Measurements from ENCODE around the gene TEAD1.

TEAD1 gene

DNA sequence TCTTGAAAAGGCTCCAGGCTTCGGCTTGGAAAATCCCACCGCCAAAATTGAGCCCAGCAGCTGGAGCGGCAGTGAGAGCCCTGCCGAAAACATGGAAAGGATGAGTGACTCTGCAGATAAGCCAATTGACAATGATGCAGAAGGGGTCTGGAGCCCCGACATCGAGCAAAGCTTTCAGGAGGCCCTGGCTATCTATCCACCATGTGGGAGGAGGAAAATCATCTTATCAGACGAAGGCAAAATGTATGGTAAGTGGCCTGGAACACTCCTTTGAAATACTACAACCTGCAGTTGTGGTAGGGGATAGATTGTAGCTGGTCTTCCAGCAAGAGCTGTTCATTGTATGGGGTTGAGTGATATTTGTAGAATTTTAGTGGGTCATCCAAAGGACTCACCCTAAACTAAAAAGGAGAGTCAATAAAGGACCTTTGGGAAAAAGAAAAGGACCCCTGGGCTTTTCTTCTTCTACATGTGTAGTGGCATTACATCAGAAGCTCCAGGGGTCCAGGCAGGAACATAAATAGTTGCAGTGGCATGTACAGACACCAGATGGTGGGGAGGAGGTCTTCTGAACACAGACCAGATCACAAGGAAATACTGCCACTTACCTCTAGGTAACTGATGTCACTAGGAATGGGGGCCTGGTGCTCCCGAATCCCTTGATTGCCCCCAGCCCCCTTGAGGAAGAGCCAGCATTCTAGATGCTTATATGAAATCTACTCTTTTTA lies 90.1 kb downstream of the TEAD1 start:
- DNase-seq (ENCODE audit: low read depth in 2 of 2): no peak

DNA sequence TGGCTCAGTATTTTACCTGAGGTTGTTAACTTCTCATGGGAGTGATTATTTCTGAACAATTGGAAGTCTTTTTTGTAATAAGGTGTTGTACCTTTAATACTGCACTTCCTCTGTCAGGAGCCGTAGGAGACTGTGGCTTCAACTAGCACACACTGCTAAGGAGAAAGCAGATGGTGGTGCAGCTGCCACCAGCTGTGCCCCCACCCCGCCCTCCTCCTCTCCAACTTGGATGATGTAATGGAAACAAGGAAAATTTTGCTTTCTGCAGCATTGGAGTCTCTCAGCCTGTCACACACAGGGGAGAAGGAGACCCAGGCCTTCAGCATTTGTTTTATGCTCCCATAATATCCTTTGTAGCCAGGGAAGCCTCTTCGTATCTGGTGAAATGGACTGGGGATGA lies 91.2 kb downstream of the TEAD1 start:
- no peak for DNase-seq (ENCODE audit: low read depth in 2 of 2)

DNA sequence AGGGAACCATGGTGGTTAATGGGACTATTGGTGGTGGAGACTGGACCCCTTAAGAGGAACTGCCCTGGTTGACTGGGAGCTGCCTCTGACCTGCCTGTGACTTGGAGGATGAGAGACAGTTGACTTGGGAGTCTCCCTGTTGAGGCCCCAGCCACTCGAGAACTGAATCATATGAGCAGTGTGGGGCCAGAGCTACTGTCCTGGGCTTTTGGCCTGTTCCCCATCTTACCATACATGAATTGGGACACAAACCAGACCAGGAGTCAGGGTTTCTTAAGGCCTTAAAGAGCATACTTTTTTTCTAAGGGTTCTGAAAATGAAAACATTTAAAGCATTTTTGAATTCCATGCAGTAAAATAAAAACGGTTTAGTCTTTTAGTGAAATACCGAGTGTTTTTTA lies 92.8 kb downstream of the TEAD1 start:
- no peak for DNase-seq (ENCODE audit: low read depth in 2 of 2)

DNA sequence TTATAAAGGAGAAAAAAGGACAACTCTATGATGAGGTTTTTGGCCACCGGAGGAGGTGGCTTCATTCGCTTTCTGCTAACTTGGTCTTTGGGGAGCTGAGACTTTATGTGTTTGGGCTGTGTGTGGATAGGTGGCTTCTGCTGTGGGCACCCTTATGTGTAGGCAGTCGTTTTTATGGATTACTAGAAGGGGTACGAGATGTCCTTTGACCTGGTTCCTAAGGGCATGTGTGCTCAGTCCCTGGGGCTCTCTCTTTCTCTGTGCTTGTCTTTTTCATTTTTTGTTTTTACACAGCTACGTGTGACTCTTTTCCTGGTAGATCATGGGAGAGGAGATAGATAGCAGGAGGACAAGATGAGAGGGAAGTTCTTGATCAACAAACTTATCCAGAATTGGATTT lies 93.4 kb downstream of the TEAD1 start:
- DNase-seq (ENCODE audit: low read depth in 2 of 2): no peak

DNA sequence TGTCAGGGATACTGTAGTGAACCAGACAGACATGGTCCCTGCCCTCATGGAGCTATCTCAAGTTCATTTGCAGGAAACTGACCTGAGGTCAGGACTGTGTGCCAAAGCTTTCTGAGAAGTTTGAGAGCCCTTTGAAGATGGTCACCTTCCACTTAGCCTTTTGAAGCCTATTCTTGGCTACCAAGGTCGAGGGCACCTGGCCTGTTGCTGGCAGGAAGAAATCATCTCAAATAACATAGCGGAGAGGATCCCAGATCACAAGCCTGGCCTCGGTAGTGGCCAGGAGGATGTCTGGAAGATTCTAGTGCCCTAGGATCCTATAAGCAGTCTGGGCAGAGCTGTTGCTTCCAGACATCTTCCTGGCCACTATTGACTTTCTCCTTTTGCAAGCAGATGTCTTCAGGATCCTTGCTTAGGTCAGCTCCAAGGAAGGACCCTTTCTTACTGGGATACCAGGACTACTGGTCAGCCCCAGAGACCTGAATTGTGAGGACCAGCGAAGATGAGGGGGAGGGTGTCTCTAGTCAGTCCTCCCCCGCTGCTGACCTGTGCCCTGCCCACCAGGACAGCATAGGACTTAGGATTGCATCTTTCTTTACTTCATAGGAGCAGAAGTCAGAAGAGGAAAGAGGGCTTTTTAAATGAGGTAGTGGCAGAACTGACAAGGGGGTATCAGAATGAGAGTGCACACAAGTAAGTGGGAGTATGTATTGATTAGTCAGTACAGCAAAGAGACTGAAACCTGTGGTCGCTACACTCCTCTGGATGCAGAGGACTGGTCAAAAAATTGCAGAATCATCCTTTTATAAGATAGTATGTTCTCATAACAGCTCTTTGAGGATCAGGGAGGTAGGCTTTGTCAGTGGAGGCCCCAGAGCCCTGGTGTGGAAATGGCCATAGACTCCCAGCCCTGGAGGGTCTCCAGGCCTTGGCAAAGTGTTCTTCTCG lies 94.8 kb downstream of the TEAD1 start:
- DNase-seq (ENCODE audit: low read depth in 2 of 2): no peak

DNA sequence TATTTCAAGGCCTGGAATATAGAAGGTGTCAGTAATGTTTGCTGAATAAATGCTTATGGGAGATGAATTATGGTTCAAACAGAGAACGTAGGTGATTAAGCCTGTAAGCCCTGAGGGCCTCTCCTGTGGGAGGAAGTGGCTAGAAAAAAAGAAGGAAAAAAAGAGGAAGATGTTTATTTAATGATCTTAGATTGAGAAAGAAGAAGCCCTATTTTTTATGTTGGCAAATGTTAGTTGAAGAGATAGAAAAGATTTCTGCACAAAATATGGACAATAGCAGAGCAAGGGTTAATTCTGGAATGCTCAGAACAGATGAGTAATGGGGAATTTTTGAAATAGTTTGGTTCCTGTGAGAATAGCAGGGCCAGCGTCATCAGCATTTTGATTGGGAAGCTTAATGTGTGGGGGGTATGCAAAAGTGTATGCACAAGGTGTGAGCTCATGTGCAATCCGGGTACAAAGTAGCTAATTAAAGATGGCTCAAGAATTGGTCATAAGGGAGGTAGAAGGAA lies 95.7 kb downstream of the TEAD1 start:
- no peak for DNase-seq (ENCODE audit: low read depth in 2 of 2)

DNA sequence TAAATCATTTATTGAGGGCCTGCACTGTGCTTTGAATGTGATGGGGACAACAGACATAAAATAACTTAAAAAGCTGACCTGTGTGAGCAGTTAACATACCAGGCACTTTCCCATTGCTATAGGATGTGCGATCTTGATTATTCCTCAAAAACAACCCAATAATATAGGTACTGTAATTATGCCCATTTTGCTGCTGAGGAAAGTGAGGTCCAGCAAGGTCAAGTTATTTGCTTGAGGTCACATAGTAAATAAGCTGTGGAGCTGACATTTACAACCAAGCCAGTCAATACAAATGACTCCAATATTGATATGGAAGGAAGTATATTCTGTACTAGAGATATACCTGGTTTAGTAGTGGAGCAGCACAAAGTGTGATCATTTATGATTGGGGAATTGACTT lies 96.2 kb downstream of the TEAD1 start:
- DNase-seq (ENCODE audit: low read depth in 2 of 2): no peak

DNA sequence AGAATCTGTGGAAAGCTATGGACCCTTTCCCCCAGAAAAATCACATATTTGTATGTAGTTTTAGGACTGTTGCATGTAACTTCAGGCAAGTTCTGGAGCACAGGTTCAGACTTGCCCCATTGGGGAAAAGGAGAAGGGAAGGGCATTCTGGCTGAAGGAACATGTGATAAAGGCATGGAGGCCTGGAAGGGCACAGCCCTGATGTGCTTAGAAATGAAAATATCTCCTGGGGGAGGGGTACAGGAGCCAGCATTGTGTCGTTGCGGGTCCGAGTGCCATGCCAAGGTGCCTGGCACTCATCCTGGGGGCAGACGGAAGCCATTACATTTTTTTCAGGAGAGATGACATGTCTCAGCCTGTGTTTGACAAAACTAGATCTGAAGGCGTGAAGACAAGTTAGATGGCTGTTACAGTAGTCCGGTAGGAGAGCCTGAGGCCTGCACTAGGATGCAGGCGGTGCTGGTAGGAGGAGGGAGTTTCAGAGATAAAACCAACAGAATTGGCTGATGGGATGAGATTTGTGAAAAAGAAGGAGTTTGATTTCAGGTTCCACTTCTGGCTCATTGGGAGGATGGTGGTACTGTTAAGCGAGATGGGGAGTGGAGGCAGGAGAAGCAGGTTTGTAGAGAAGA lies 96.9 kb downstream of the TEAD1 start:
- DNase-seq (ENCODE audit: low read depth in 2 of 2): no peak

DNA sequence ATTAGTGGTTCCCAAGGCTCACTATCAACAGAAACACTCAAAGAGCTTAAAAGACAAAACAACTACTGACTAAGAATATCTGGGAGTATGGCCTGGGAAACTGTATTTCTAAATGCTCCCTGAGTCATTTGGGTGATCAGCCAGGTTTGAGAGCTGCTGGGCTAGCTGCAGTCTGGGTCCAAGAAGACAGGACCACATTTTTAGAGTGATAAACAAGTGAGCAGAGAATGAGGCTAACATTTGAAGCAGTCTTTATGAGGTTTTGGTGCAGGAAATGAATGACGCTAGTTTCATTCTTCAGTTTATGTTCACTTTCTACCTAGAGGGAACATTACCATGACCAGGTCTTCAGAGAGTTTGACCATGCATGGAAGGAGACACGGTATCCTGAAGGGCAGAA lies 97.7 kb downstream of the TEAD1 start:
- no peak for DNase-seq (ENCODE audit: low read depth in 2 of 2)

DNA sequence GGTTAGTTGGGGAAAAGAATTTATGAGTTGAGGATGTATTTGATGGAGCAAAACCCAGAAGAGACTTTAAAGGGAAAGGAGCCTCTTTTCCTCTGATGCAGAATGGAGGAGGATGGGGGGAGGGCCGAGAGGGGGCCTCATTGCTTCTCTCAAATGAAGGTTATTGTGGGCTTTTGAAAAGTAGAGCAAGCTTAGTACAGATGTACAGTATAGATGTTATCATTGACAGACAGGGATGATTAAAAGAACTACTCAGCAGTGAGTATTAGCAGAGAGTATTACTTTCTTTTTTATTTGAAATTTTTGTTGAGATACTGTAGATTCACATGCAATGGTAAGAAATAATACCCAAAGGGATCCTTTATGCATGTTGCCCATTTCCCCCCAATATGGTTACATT lies 98.1 kb downstream of the TEAD1 start:
- DNase-seq (ENCODE audit: low read depth in 2 of 2): no peak

DNA sequence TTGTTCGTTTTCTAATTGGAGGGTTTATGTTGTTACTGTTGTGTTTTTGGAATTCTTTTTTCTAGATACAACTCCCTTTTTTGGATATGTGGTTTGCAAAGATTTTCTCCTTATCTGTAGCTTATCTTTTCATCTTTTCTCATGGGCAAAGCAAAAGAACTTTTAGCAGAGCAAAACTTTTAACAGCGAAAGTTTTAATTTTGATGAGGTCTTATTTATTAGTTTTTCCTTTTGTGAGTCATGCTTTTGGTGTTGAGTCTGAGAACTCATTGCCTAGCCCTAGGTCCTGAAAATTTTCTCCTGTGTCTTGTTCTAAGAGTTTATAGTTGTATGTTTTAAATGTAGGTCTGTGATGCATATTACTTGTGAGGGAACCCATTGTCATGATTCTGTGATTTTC lies 99.4 kb downstream of the TEAD1 start:
- DNase-seq (ENCODE audit: low read depth in 2 of 2): no peak

DNA sequence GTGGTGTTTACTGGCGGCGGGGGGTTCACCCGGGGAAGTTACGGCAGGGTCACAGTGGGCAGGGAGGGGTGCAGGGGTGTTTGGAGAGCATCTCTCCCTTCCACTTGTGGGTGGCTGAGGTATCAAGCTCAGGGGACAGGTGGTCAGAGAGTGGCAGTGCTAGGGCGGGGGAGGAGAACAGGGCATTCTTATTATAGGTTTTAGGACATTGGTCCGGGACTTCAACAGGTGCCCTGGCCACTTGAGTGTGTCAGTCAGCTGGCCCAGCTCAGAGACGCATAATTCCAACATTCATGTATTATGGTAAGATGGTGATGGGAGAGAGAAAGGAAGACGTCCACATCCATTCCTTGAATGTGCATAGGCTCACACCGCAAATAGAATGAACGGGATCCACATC lies 101.7 kb downstream of the TEAD1 start:
- DNase-seq (ENCODE audit: low read depth in 2 of 2): no peak

DNA sequence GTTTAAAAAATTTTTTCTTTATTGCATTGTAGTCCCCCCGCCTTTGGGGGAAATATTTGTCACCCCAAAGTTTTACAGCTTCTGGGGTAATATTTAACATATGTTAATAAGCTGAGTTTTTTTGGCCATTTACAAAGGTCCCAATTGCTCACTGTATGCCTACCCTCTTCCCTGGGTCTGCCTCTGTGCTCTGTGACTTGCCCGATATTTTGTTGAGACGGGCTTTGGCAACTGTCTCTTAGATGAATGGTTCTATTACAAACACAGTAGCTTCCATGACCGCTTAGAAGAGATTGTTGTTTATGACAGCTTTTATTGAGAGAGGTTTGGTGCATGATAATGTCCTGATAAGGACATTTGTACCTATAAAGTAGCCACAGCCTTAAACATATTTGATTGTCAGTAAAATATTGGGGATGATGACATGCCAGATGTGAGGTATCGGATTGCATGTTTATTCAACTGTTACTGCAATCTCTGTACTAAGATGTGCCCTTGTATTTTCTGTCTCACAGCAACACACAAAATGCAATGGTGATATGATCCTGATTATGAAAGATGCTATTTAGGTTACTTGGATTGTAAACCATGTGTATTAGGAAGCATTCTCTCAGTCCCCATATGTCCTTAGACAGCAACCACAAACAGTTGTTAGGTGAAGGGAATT lies 103.1 kb downstream of the TEAD1 start:
- DNase-seq (ENCODE audit: low read depth in 2 of 2): no peak

DNA sequence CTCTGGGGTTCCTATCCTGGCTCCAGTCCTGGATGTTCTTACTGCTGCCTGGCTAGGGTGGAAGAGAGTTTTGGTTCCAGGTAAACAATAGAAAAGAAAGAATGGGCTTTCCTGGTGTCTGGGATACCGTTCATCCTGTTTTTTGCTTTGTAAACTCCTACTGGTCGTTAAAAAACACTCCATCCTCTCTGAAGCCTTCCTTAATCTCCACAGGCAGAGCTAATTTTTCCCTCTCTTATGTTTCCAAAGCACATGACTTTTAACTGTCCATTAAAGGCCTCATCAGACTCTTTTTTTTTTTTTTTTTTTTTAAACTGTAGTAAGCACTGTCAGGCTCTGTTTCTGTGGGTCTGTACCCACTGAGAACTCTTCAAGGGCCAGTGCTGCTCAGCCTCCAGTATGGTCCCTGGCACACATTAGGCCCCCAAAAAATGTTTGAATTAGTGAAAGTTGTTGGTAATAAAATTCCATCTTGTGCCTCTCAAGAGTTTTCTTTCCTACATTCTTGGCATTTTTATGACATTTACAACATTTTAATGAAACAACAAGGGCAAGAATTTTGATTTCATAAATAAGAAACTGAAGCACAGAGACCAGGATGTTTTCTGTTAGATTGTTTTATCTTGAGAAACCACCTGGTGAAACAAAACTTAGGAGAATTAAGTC lies 104.2 kb downstream of the TEAD1 start:
- no peak for DNase-seq (ENCODE audit: low read depth in 2 of 2)

DNA sequence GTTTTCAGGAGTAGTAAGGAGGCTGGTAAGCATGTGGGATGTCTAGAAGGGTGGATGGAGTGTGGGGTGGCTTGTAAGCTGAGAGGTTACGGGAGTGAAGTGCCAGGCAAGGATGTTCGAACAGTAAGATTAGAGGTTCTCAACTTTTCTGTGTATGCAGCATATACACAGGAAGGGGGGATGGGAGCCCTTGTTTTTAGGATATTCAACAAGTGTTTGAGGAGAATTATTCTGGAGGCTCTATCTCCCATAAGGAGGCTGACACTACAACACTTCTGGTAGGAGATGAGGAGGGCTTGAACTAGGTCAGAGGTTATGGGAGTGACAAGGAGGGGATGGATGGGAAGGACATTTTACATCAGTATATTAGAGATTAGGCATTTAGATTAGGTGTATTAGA lies 109.5 kb downstream of the TEAD1 start:
- DNase-seq (ENCODE audit: low read depth in 2 of 2): no peak

DNA sequence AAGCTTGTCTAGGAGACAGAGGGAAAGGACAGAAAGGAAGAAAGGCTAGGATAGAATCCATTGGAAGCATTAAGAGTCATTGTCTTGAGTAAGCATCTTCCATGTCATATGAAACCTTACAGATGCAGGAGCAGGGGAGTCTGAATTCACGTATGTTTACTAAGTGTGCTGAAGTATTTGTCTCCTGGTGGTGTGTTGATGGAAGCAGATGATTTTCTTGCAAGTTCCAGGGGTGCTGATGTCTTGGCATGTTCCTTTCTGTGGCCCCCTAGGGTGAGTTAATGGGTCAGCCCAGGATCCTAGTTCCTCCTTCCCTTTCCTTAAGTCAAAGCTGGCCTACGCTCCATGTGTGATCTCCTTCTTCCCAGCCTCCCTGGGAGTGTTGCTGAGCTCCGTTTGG lies 110.2 kb downstream of the TEAD1 start:
- DNase-seq (ENCODE audit: low read depth in 2 of 2): no peak

DNA sequence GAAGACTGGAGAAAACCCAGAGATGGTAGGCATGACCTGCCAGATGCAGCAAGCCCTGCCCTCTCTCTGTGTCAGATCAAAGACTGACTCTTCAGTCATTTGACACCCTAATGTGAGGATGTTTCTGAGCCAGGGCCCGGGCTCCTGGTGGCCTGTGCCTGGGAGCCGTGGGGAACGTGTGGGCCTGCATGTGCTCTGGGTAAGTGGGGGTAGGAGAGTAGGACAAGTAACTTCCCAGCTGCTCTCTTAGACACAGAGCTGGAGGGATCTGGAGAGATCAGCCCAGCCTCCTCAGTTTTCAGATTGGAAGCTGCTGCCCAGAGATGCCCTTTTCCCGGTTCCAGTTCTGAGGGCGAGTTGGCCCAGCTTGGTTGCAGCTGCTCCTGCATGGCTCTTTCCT lies 110.8 kb downstream of the TEAD1 start:
- DNase-seq (ENCODE audit: low read depth in 2 of 2): no peak

DNA sequence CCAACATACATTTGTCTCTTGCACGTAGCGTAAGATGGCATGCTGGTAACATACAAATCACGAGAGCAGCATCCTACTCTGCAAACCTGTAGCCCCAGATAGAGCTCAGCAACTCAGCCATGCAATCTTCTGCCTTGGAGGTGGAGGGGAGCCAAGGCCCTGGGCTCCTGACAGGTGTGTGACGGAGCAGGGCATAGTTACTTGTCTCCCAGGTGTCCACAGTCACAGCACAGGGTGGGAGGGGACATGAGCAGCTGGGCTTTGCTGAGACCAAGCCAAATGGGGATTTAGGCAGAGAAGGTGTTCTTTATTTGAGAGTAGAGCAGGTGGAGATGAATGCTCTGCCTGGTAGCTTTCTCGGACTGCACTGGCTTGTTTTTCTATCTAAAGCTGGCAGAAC lies 111.7 kb downstream of the TEAD1 start:
- no peak for DNase-seq (ENCODE audit: low read depth in 2 of 2)

DNA sequence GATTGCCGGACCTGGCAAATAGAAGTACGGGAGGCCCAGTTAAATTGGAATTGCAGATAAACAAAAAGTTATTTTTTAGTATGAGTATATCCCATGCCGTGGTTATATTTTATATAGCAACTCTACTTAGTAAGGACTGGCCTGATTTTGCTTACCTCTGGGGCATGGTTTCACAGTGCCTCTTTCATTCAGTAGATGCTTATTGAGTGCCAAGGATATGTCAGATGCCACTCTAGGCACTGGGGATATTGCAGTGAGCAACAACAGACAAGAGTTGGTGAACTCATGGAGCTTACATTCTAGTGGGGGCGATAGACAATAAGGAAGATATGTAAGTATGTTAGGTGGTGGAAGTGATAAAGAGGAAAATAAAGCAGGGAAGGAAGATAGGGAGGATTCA lies 112.2 kb downstream of the TEAD1 start:
- no peak for DNase-seq (ENCODE audit: low read depth in 2 of 2)

DNA sequence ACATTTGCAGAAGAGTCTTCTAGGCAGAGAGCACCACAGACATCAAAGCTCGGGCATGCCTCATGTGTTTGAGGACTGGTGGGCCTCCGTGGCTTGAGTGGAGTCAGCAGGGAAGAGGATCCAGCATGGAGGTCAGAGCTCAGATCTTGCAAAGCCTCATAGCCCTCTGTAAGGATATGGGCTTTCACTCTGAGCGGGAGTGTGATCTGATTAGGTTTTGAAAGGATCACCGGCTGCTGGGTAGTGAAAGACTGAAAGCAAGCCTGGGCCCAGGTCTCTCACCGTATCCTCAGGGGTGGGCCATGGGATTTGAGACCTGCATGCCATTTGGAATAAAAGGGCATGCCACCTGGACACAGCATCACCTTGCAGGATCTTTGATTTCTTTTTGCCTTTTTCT lies 112.7 kb downstream of the TEAD1 start:
- no peak for DNase-seq (ENCODE audit: low read depth in 2 of 2)

DNA sequence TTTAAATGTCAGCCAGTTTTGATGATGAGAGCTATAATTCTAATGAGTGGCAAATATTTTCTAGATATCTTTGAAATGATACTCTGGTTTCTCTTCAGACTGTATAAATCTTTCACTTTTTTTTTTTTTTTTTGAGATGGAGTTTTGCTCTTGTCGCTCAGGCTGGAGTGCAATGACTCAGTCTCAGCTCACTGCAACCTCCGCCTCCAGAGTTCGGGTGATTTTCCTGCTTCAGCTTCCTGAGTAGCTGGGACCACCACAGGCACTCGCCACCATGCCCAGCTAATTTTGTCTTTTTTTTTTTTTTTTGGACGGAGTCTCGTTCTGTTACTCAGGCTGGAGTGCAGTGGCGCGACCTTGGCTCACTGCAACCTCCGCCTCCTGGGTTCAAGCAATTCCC lies 113.6 kb downstream of the TEAD1 start:
- no peak for DNase-seq (ENCODE audit: low read depth in 2 of 2)

Measured in stimulated activated CD8-positive, alpha-beta memory T cell treated with anti-CD3 and anti-CD28 coated beads, Interleukin-7, amount 100 ng/mL, for 4 hours (primary cell).